Central memory CD4-positive, alpha-beta T cell (primary cell): ENCODE results near the gene ITGB5.
"Not testable (repeated sequence)": the region's sequence is repeated elsewhere in the genome, so short reads cannot be mapped to it uniquely, and the experiment has no call there.

Experiments used
- DNase-seq: peaks from one replicate; pipeline ENCODE4 v3.0.0; 2022

ITGB5 gene

GRCh38 chr3:124786511-124787241, 100.5 kb downstream of the ITGB5 start:
- no peak for DNase-seq

GRCh38 chr3:124785973-124786372, 101.2 kb downstream of the ITGB5 start:
- no peak for DNase-seq

GRCh38 chr3:124784686-124785382, 102.3 kb downstream of the ITGB5 start:
- DNase-seq, result no peak

- no peak for DNase-seq
These were observed 103.5 kb downstream of the ITGB5 start for GRCh38 chr3:124783696-124784095.

- not testable (repeated sequence) for DNase-seq
These were observed 104.8 kb downstream of the ITGB5 start for GRCh38 chr3:124782377-124782712.

GRCh38 chr3:124781476-124782376, 105.4 kb downstream of the ITGB5 start:
- DNase-seq, result no peak

- no peak for DNase-seq
These were observed 106.2 kb downstream of the ITGB5 start for GRCh38 chr3:124780761-124781475.

- no peak for DNase-seq
These were observed 106.8 kb downstream of the ITGB5 start for GRCh38 chr3:124780356-124780755.

- no peak for DNase-seq
These were observed 107.4 kb downstream of the ITGB5 start for GRCh38 chr3:124779751-124780191.

- DNase-seq, result no peak
These were observed 108.0 kb downstream of the ITGB5 start for GRCh38 chr3:124779116-124779515.

GRCh38 chr3:124777762-124778470, 109.2 kb downstream of the ITGB5 start:
- DNase-seq, result no peak

- no peak for DNase-seq
These were observed 110.3 kb downstream of the ITGB5 start for GRCh38 chr3:124776856-124777255.

- no peak for DNase-seq
These were observed 111.3 kb downstream of the ITGB5 start for GRCh38 chr3:124775877-124776276.

GRCh38 chr3:124774841-124775402, 112.2 kb downstream of the ITGB5 start:
- DNase-seq, result no peak

- no peak for DNase-seq
These were observed 112.8 kb downstream of the ITGB5 start for GRCh38 chr3:124774327-124774718.

- no peak for DNase-seq
These were observed 113.5 kb downstream of the ITGB5 start for GRCh38 chr3:124773351-124774326.

- no peak for DNase-seq
These were observed 114.9 kb downstream of the ITGB5 start for GRCh38 chr3:124772081-124772831.

GRCh38 chr3:124771083-124771445, 116.1 kb downstream of the ITGB5 start:
- no peak for DNase-seq

- no peak for DNase-seq
These were observed 116.7 kb downstream of the ITGB5 start for GRCh38 chr3:124770336-124771082.
